PC-3 (cell line): ENCODE data around the gene FSTL5. TPM values are rescaled to one million over a fixed set of nuclear protein-coding genes. Genes with fewer than 3 reads are reported as not detected.

Experiments
- ATAC-seq: fragments of 200-7000 bp; cut with Tn5 transposase; 2 replicates; pipeline ENCODE4 v1.9.1; 2020; ENCODE audit warnings: mild to moderate bottlenecking, moderate library complexity
- BruUV-seq: library from RNA; stranded (reverse); fragments of 400-500 nt; replicated peaks from 2 replicates; lab custom pipeline; 2021; lab: Mats Ljungman, UMichigan
- CTCF ChIA-PET: fragments of 300-600 bp; sonication (Branson Sonifier 250); formaldehyde crosslinking; loops from one replicate; lab custom pipeline; 2022; ENCODE audit warnings: antibody characterized with exemption; lab: Charles Lee
- POLR2A ChIA-PET: fragments of 300-600 bp; sonication (Branson Sonifier 250); formaldehyde crosslinking; loops from one replicate; lab custom pipeline; 2022; ENCODE audit warnings: antibody characterized with exemption; ENCODE audit not compliant: unreplicated experiment; lab: Charles Lee
- DNase-seq: peaks from one replicate; pipeline ENCODE4 v3.0.0-alpha.2; 2015
- H2AFZ ChIP-seq: fragments of 300-600 bp; sonication (generic); 2 replicates; pipeline ENCODE4 v1.6.0; 2016; ENCODE audit warnings: antibody characterized with exemption, low read length
- H3F3A ChIP-seq: fragments of 300-600 bp; sonication (generic); one replicate; pipeline ENCODE4 v1.6.0; 2017; ENCODE audit warnings: antibody characterized with exemption, low read length, control low read depth, mild to moderate bottlenecking; ENCODE audit not compliant: unreplicated experiment
- H3K27ac ChIP-seq: fragments of 300-600 bp; sonication (generic); 2 replicates; pipeline ENCODE4 v1.5.1; 2016; ENCODE audit warnings: mild to moderate bottlenecking, low read length
- H3K27me3 ChIP-seq: fragments of 300-600 bp; sonication (generic); 2 replicates; pipeline ENCODE4 v1.6.1; 2016; ENCODE audit warnings: low read length, mixed read lengths
- H3K36me3 ChIP-seq: fragments of 300-600 bp; sonication (generic); 2 replicates; pipeline ENCODE4 v1.6.1; 2016; ENCODE audit warnings: low read depth, mixed run types, low read length, mixed read lengths
- H3K4me1 ChIP-seq: fragments of 300-600 bp; sonication (generic); 2 replicates; pipeline ENCODE4 v1.5.1; 2016; ENCODE audit warnings: low read length; ENCODE audit not compliant: insufficient read depth
- H3K4me2 ChIP-seq: fragments of 300-600 bp; sonication (generic); 2 replicates; pipeline ENCODE4 v1.6.0; 2016; ENCODE audit warnings: low read length
- H3K4me3 ChIP-seq: fragments of 300-600 bp; sonication (generic); 2 replicates; pipeline ENCODE4 v1.5.1; 2016; ENCODE audit warnings: mild to moderate bottlenecking, low read length, mixed read lengths
- H3K79me2 ChIP-seq: fragments of 300-600 bp; sonication (generic); 2 replicates; pipeline ENCODE4 v1.6.1; 2017; ENCODE audit warnings: low read length, mixed read lengths
- H3K9ac ChIP-seq: fragments of 300-600 bp; sonication (generic); 2 replicates; pipeline ENCODE4 v1.6.0; 2016; ENCODE audit warnings: mild to moderate bottlenecking, low read length
- H3K9me2 ChIP-seq: fragments of 300-600 bp; sonication (generic); replicated peaks from 2 replicates; pipeline ENCODE4 v1.6.1; 2016; ENCODE audit warnings: mixed run types, low read length, mixed read lengths
- H3K9me3 ChIP-seq: fragments of 300-600 bp; sonication (generic); 2 replicates; pipeline ENCODE4 v1.6.1; 2016; ENCODE audit warnings: low read length, mixed read lengths
- H4K20me1 ChIP-seq: fragments of 300-600 bp; sonication (generic); 2 replicates; pipeline ENCODE4 v1.6.1; 2016; ENCODE audit warnings: low read length, mixed read lengths
- EZH2 ChIP-seq: fragments of 300-600 bp; sonication (generic); IDR thresholded peaks from one replicate; pipeline ENCODE4 v1.6.1; 2017; ENCODE audit warnings: antibody characterized with exemption, mild to moderate bottlenecking, low read length; ENCODE audit not compliant: unreplicated experiment
- EZH2phosphoT487 ChIP-seq: fragments of 300-600 bp; sonication (generic); IDR thresholded peaks from 2 replicates; pipeline ENCODE4 v1.6.1; 2018; ENCODE audit warnings: mild to moderate bottlenecking, antibody characterized with exemption, low read length, borderline replicate concordance
- intact Hi-C: fragments of 100-400 bp; cut with micrococcal nuclease; formaldehyde crosslinking; loops from 2 replicates; pipeline ENCODE4 v1.9.0; 2023
- total RNA-seq: library from RNA; depleted of rRNA; stranded (reverse); fragments of >200 nt; gene quantifications from 2 replicates; pipeline ENCODE4 v1.2.3, GENCODE V29; 2014
- TF ChIP-seq, protein P1 (sequence below): fragments of 300-600 bp; sonication (generic); conservative IDR thresholded peaks from 2 replicates; pipeline ENCODE4 v1.5.1; 2017; ENCODE audit warnings: antibody characterized with exemption, low read depth, mild to moderate bottlenecking, low read length

FSTL5 gene
- total RNA-seq, 1 experiment from 2014 or later: not detected

DNA sequence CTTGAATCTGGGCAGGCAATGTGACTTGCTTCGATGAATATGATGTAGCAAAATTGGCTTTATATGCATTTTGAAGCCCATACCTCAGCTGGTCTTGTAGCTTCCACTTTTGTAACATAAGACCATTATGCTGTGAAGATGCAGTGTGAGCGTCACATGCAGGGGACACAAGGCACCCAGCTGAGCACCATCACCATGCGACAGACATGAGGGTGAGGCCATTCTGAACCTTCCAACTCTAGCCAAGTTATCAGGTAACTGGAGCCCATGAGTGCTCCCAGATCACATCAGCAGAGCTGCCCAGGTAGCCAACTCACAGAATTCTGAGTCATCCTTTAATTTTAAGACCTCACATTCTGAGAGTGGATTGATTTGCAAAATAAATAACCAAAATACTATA is 705.9 kb downstream of the FSTL5 start:
- H4K20me1 ChIP-seq: no peaks in the 10 kb centered on the region
- TF ChIP-seq EZH2 (no peak), EZH2phosphoT487 (no peak)
- TF ChIP-seq, protein P1, sequence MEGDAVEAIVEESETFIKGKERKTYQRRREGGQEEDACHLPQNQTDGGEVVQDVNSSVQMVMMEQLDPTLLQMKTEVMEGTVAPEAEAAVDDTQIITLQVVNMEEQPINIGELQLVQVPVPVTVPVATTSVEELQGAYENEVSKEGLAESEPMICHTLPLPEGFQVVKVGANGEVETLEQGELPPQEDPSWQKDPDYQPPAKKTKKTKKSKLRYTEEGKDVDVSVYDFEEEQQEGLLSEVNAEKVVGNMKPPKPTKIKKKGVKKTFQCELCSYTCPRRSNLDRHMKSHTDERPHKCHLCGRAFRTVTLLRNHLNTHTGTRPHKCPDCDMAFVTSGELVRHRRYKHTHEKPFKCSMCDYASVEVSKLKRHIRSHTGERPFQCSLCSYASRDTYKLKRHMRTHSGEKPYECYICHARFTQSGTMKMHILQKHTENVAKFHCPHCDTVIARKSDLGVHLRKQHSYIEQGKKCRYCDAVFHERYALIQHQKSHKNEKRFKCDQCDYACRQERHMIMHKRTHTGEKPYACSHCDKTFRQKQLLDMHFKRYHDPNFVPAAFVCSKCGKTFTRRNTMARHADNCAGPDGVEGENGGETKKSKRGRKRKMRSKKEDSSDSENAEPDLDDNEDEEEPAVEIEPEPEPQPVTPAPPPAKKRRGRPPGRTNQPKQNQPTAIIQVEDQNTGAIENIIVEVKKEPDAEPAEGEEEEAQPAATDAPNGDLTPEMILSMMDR: no peak
- no peak overlapping the region for H3K4me3 ChIP-seq
- no peak overlapping the region for H3K4me2 ChIP-seq
- H3F3A ChIP-seq: no peaks in the 10 kb centered on the region
- BruUV-seq: no TSS peak
- ChIA-PET POLR2A (no interaction called here), CTCF (no interaction called here)
- no peaks in the 10 kb centered on the region for H3K9me3 ChIP-seq
- H3K9me2 ChIP-seq: no peaks in the 10 kb centered on the region
- H3K27ac ChIP-seq: no peak overlapping the region
- intact Hi-C loops: no loop called here
- DNase-seq: no peak
- ATAC-seq: no peak
- H2AFZ ChIP-seq: no peak overlapping the region
- no peaks in the 10 kb centered on the region for H3K4me1 ChIP-seq
- no peaks in the 10 kb centered on the region for H3K27me3 ChIP-seq
- no peak overlapping the region for H3K9ac ChIP-seq
- no peaks in the 10 kb centered on the region for H3K36me3 ChIP-seq
- H3K79me2 ChIP-seq: no peaks in the 10 kb centered on the region

DNA sequence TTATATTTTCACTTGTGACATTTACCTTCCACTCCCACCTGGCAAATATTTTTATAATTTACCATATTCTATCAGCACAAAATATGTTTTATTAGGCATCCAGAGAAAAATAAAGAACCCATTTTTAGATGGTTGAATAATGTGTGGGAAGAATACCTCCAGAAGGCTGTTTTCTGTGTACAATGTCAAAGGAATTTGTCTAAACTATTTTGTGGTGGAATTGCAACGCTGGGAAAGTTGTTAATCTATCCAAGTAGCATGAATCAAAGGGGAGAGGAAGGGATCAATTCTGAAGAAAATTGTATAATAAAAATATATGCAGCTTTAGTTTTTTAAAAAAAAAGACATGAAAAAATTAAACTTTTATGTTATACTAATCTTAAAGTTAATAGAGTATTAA is 706.5 kb downstream of the FSTL5 start:
- Histone ChIP-seq H4K20me1 (no peaks in the 10 kb centered on the region), H3K27me3 (no peaks in the 10 kb centered on the region), H2AFZ (no peak overlapping the region), H3K4me3 (no peak overlapping the region), H3K9ac (no peak overlapping the region), H3K4me1 (no peaks in the 10 kb centered on the region), H3K79me2 (no peaks in the 10 kb centered on the region), H3K36me3 (no peaks in the 10 kb centered on the region), H3K4me2 (no peak overlapping the region), H3K9me3 (no peaks in the 10 kb centered on the region), H3K27ac (no peak overlapping the region), H3K9me2 (no peaks in the 10 kb centered on the region), H3F3A (no peaks in the 10 kb centered on the region)
- no TSS peak for BruUV-seq
- ATAC-seq (no peak), DNase-seq (no peak)
- intact Hi-C loops: no loop called here
- TF ChIP-seq, protein P1: no peak
- TF ChIP-seq EZH2: no peak
- no peak for TF ChIP-seq EZH2phosphoT487
- CTCF ChIA-PET: no interaction called here
- POLR2A ChIA-PET: no interaction called here

DNA sequence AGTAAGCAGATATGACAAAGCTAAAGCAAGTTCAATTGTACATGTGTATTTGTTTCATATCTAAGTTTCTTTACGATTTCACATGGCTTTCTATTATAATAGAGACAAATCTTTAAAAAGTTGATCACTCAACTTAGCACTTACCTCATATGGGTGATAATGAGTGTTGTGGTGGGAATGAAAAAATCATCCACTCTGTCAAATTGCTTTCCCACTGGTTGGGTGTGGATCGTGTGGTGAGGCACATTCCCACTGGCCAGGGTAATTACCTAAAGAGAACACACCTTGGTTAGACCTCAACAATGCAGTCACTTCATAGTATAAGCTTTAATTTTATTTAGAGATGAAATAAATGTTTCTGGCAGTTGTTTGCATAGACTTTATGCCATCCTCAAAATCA is 708.9 kb downstream of the FSTL5 start:
- intact Hi-C loops: no loop called here
- no peaks in the 10 kb centered on the region for H3K9me3 ChIP-seq
- no peak overlapping the region for H3K9ac ChIP-seq
- H3K4me1 ChIP-seq: no peaks in the 10 kb centered on the region
- no peaks in the 10 kb centered on the region for H3F3A ChIP-seq
- no peak for DNase-seq
- no TSS peak for BruUV-seq
- no peaks in the 10 kb centered on the region for H3K36me3 ChIP-seq
- no peak overlapping the region for H2AFZ ChIP-seq
- H3K79me2 ChIP-seq: no peaks in the 10 kb centered on the region
- H3K27ac ChIP-seq: no peak overlapping the region
- H3K27me3 ChIP-seq: no peaks in the 10 kb centered on the region
- CTCF ChIA-PET: no interaction called here
- POLR2A ChIA-PET: no interaction called here
- no peaks in the 10 kb centered on the region for H3K9me2 ChIP-seq
- no peak for ATAC-seq
- no peak overlapping the region for H3K4me2 ChIP-seq
- no peak overlapping the region for H3K4me3 ChIP-seq
- TF ChIP-seq, protein P1: no peak
- no peak for TF ChIP-seq EZH2phosphoT487
- no peak for TF ChIP-seq EZH2
- H4K20me1 ChIP-seq: no peaks in the 10 kb centered on the region
